ENCODE data around the gene AOPEP.

AOPEP gene

DNA sequence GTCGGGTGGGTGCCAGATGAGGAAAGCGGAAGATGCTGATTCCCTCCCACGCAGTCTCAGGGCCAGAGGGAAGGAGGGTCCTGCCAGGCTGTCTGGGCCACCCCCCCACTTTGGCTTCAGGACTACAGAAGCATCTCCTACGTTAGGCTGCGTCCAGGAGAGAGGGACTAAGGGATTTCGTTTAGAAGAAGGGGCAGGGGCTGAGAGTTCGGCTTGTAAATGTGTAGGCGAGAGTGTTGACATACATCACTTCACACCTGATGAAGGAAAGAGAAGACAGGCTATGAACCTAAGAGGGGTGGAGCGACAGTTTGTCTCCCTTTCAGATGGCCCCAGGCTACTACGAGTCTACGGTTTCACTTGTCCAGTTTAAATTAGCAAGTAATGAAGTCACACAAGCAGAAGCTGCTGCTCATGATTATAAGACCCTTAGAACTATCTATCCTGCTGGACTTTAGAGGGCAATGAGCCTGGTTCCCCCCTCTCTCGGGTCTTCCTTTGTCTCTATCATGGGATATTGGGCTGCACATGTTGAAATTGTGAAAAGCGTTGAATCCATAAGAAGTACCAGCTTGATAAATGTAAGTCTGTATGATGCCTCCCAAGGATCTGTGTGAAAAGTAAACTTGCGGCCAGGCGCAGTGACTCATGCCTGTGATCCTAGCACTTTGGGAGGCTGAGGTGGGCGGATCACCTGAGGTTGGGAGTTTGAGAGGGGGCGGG is 193.0 kb downstream of the AOPEP start:
- TF ChIP-seq RAD21 (IDR thresholded peaks at IDR 0.05; ENCODE audit: low read depth), result no peak
- TF ChIP-seq CEBPB (IDR thresholded peaks at IDR 0.05), result no peak
- no peak for TF ChIP-seq EGR1 (IDR thresholded peaks at IDR 0.05)
- TF ChIP-seq ZBTB7A (IDR thresholded peaks at IDR 0.05; ENCODE audit: low read depth), result no peak
- no peak for TF ChIP-seq CREB1 (IDR thresholded peaks at IDR 0.05; ENCODE audit: low read depth)
- TF ChIP-seq, protein P1, sequence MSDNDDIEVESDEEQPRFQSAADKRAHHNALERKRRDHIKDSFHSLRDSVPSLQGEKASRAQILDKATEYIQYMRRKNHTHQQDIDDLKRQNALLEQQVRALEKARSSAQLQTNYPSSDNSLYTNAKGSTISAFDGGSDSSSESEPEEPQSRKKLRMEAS (IDR thresholded peaks at IDR 0.05), result no peak
- no peak for TF ChIP-seq TAF1 (IDR thresholded peaks at IDR 0.05; ENCODE audit: low read depth)
- no peak for TF ChIP-seq EP300 (IDR thresholded peaks at IDR 0.05; ENCODE audit: borderline replicate concordance)
- TF ChIP-seq TCF12 (IDR thresholded peaks at IDR 0.05; ENCODE audit: low read depth), result no peak
- TF ChIP-seq YY1 (IDR thresholded peaks at IDR 0.05; ENCODE audit: low read depth), result no peak
- TF ChIP-seq, protein P2, sequence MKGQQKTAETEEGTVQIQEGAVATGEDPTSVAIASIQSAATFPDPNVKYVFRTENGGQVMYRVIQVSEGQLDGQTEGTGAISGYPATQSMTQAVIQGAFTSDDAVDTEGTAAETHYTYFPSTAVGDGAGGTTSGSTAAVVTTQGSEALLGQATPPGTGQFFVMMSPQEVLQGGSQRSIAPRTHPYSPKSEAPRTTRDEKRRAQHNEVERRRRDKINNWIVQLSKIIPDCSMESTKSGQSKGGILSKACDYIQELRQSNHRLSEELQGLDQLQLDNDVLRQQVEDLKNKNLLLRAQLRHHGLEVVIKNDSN (IDR thresholded peaks at IDR 0.05), result no peak
- no peak for TF ChIP-seq NFIC (IDR thresholded peaks at IDR 0.05)
- no peak for TF ChIP-seq TEAD4 (IDR thresholded peaks at IDR 0.05)
- TF ChIP-seq, protein P3, sequence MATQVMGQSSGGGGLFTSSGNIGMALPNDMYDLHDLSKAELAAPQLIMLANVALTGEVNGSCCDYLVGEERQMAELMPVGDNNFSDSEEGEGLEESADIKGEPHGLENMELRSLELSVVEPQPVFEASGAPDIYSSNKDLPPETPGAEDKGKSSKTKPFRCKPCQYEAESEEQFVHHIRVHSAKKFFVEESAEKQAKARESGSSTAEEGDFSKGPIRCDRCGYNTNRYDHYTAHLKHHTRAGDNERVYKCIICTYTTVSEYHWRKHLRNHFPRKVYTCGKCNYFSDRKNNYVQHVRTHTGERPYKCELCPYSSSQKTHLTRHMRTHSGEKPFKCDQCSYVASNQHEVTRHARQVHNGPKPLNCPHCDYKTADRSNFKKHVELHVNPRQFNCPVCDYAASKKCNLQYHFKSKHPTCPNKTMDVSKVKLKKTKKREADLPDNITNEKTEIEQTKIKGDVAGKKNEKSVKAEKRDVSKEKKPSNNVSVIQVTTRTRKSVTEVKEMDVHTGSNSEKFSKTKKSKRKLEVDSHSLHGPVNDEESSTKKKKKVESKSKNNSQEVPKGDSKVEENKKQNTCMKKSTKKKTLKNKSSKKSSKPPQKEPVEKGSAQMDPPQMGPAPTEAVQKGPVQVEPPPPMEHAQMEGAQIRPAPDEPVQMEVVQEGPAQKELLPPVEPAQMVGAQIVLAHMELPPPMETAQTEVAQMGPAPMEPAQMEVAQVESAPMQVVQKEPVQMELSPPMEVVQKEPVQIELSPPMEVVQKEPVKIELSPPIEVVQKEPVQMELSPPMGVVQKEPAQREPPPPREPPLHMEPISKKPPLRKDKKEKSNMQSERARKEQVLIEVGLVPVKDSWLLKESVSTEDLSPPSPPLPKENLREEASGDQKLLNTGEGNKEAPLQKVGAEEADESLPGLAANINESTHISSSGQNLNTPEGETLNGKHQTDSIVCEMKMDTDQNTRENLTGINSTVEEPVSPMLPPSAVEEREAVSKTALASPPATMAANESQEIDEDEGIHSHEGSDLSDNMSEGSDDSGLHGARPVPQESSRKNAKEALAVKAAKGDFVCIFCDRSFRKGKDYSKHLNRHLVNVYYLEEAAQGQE (IDR thresholded peaks at IDR 0.05; ENCODE audit: low read depth), result no peak
- TF ChIP-seq FOXM1 (IDR thresholded peaks at IDR 0.05; ENCODE audit: borderline replicate concordance, low read depth), result no peak

DNA sequence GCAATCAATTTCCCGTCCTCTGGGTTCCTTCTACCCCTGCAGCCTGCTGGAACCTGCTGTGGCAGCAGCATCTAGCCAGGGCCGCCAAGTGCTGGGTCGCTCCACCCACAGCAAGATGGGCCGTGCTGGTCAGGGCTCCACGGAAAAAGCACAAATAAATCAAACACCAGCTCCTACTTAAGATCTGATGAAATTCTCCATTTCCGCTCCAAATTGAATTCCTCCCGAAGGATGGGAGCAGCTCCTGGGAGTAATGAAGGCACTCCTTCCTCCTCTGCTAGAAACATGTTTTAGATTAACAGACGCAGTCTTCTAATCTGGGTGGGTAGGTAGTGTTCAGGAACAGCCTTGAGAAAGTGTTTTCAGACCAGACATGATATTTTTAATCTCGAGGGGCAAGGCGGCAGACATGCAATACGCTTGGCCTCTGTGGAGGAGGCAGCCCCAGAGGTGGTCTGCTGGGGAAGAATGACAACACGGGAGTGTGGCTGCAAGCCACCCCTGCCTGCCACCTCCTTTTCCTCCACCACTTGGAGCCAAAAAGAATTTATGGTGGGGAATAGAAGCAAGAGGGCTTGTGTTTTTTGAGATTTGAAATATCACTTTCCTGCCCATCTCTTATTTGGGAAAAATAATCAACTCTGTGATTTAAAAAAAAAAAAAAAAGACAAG is 194.1 kb downstream of the AOPEP start:
- TF ChIP-seq, protein P1 (IDR thresholded peaks at IDR 0.05), result no peak
- TF ChIP-seq ZBTB7A (IDR thresholded peaks at IDR 0.05; ENCODE audit: low read depth) (no peak), YY1 (IDR thresholded peaks at IDR 0.05; ENCODE audit: low read depth) (no peak), TEAD4 (IDR thresholded peaks at IDR 0.05) (no peak), TAF1 (IDR thresholded peaks at IDR 0.05; ENCODE audit: low read depth) (no peak)
- TF ChIP-seq, protein P3 (IDR thresholded peaks at IDR 0.05; ENCODE audit: low read depth), result no peak

DNA sequence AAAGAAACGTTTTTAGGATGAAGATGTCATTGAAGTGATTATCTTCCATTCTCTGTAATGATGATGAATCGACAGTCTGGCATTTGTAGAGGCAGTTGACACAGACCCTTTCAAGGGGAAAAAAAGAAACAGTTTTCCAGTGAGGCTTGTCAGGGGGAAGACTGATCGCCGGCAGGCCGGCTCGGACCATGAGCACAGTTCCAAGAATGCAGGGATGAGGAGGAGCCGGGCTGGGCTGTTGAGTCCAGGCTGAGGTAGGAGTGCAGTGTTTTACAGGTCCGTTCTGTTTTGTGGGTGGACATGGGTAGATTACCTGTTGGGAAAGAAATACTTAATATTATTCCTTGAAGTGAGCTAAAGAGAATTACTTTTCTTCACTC is 194.6 kb downstream of the AOPEP start:
- TF ChIP-seq TEAD4 (IDR thresholded peaks at IDR 0.05), result peak; percentile 54
- TF ChIP-seq CREB1 (IDR thresholded peaks at IDR 0.05; ENCODE audit: low read depth), result no peak
- TF ChIP-seq TCF12 (IDR thresholded peaks at IDR 0.05; ENCODE audit: low read depth), result peak; percentile 54; the same call in 1 of the 2 replicates

DNA sequence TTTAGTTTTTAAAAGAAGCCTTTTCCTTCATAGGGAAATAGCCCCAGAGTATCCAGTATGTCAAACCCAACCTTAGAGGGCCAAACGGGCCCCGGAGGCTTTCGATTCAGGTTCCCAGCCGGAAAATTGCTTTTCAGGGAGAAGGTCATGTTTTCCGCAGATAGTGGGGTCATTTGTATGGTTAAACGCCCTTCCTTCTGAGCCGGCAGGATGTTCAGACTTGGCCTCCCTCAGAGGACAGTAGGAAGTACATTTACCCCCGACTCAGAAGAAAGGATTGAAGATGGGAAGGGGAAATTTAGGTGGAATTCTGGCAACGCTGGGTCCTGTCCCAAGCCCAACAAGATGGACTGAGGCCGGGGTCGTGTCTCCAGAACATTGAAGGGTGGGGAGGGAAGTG is 195.2 kb downstream of the AOPEP start:
- no peak for TF ChIP-seq CREB1 (IDR thresholded peaks at IDR 0.05; ENCODE audit: low read depth)
- TF ChIP-seq, protein P2 (IDR thresholded peaks at IDR 0.05), result no peak
- no peak for TF ChIP-seq EGR1 (IDR thresholded peaks at IDR 0.05)
- no peak for TF ChIP-seq FOXM1 (IDR thresholded peaks at IDR 0.05; ENCODE audit: borderline replicate concordance, low read depth)
- TF ChIP-seq NFIC (IDR thresholded peaks at IDR 0.05), result no peak
- TF ChIP-seq, protein P3 (IDR thresholded peaks at IDR 0.05; ENCODE audit: low read depth), result no peak
- no peak for TF ChIP-seq TAF1 (IDR thresholded peaks at IDR 0.05; ENCODE audit: low read depth)
- TF ChIP-seq RAD21 (IDR thresholded peaks at IDR 0.05; ENCODE audit: low read depth), result no peak
- no peak for TF ChIP-seq CEBPB (IDR thresholded peaks at IDR 0.05)
- no peak for TF ChIP-seq TEAD4 (IDR thresholded peaks at IDR 0.05)
- TF ChIP-seq, protein P1 (IDR thresholded peaks at IDR 0.05), result no peak
- no peak for TF ChIP-seq TCF12 (IDR thresholded peaks at IDR 0.05; ENCODE audit: low read depth)
